Measurements from ENCODE around the gene PTCH2.

DNA sequence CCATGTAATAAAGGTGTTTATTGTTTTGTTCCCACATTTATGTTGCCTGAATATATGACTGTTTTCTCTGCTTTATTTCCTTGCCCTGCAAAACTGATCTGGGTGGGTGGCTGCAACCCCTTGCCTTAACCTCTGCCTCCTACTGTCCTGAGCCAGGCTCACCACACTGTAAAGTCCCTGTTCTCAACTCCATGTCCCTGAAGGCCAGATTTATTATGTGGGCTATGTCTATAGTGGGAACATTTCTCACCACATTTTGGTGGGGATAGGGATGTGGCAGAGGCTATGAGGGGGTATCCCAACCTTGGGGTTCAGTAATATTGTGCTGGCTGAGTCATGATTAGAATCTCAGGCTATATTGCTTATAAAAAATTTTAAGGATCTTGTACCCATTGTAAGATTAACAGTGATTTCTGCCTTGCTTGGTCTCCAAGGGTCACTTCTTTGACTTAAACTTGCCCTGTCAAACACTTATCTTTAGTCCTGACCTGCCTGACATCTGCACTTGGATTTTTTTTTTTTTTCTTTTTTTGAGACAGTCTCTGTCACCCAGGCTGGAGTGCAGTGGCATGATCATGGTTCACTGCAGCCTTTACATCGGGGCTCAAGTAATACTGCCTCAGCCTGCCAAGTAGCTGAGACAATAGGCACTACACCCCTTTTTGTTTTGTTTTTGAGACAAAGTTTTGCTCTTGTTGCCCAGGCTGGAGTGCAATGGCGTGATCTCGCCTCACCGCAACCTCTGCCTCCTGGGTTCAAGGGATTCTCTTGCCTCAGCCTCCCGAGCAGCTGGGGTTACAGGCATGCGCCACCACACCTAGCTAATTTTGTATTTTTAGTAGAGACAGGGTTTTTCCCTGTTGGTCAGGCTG, 64.1 kb downstream of the PTCH2 start:
- no peak for TF ChIP-seq CTCF (IDR thresholded peaks at IDR 0.05)
- no peak for TF ChIP-seq POLR2A (IDR thresholded peaks at IDR 0.05)
- TF ChIP-seq POLR2AphosphoS5 (IDR thresholded peaks at IDR 0.05): no peak
